OCI-M2 (cell line): ENCODE data around the gene RSPRY1.
"Not testable (repeated sequence)": the region's sequence is repeated elsewhere in the genome, so short reads cannot be mapped to it uniquely, and the experiment has no call there.

Experiments
- DNase-seq: peaks from one replicate; lab custom pipeline; 2025; ENCODE audit not compliant: unreplicated experiment; lab: John Stamatoyannopoulos, UW

RSPRY1 gene

GRCh38 chr16:57268804-57269800 lies 83.0 kb downstream of the RSPRY1 start:
- no peak for DNase-seq

DNA sequence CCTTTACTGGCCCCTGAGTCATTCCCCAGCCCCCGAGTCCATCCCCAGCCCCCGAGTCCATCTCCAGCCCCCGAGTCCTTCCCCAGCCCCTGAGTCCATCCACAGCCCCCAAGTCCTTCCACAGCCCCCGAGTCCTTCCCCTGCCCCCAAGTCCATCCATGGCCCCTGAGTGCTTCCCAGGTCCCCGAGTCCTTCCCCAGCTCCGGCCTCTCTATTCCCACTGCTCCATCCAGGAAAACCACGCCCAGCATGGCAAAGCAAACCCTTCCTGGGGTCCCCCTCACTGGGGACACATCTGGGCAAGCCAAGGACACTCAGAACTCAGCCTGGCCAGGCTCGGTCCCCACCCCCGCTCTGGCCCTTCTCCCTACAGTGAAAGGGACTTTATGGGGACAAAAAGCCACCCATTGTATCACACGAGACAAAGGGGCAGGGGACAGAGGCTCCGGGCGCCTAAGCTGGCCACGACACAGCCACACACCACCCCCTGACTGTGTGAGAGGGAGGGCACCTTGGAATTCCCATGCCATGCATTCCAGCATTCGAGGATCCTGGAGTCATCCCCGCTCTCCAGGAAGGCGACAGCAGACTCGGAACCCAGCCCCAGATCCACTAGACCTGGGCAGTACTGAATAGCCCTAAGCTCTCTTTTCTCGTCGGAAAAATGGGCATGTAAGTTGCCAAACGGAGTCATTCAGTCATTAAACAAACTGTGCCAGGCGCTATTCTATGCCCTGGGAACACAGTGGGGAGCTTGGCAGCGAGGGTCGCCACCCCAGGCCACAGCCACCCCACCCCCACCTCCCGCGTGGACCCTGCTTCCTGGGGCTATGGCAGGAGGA lies 84.3 kb downstream of the RSPRY1 start:
- no peak for DNase-seq

DNA sequence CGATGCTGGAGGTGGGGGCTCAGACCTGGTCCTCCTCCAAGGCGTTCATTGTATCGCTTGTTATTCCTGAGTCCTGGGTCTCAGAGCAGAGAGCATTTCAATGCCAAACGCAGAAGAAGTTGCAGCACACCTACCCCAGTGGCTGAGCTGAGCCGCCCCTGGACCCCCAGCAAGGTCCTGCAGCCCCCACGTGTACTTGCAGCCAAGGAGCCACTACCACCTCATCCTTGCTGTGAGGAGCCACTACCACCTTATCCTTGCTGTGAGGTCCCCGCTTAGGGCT lies 84.9 kb downstream of the RSPRY1 start:
- no peak for DNase-seq

- no peak for DNase-seq
Measured at GRCh38 chr16:57271867-57272495, 85.9 kb downstream of the RSPRY1 start.

DNA sequence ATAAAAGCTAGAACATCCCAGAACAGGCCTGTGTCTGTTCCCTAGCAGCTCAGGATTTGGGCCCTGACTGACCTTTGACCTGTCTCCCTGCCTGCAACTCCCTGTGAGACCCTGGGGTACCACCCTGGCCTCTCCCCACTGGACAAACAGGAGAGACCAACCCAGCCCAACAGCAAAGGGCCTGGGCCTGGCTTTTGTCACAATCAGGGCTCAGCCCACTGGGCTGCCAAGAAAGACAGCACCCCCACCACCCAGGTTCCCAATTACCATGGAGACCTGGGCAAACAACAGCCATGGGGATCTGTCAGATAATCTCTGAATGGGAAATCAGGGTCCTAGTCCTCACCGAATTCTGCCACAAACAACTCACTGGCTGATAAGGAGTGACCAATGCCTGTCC lies 87.2 kb downstream of the RSPRY1 start:
- DNase-seq, result no peak

- no peak for DNase-seq
Measured at GRCh38 chr16:57273826-57274225, 87.7 kb downstream of the RSPRY1 start.

- DNase-seq, result not testable (repeated sequence)
Measured at GRCh38 chr16:57275946-57276345, 89.8 kb downstream of the RSPRY1 start.

DNA sequence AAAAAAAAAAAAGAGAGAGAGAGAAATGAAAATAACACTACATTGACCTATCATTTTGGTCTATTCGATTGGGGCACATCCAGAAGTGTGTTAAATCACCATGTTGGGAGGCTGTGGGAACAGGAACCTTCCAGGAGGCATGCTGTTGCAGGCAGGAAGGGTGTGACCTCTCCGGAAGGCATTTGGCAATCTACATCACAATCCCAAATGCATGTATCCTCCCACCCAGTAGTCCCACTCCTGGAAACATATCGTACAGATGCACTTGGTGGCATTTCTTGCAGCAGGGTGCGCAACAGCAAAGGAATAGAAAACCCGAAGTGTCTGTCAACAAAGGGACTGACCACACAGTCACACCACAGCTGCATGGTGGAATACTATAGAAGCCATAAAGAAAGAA lies 90.5 kb downstream of the RSPRY1 start:
- no peak for DNase-seq

GRCh38 chr16:57277586-57277985 lies 91.5 kb downstream of the RSPRY1 start:
- DNase-seq, result no peak

DNA sequence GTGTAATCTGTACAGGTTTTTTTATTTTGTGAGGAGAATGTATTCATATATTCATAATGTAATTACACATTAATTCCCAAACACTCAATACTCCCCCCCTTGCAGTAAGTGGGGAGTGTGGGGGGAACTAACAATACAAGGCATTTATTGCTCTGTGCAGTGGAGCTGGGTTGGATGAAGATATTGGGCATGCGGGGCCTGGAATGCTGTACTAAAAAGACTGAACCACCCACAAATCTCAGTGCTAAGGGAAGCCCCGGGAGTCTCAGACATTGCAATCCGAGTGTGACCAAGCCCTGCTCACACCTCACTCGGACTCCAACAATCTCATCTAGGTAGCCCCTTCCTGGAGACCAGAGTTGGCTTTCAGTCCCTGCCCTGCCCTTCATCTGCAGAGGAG lies 92.4 kb downstream of the RSPRY1 start:
- DNase-seq, result no peak

DNA sequence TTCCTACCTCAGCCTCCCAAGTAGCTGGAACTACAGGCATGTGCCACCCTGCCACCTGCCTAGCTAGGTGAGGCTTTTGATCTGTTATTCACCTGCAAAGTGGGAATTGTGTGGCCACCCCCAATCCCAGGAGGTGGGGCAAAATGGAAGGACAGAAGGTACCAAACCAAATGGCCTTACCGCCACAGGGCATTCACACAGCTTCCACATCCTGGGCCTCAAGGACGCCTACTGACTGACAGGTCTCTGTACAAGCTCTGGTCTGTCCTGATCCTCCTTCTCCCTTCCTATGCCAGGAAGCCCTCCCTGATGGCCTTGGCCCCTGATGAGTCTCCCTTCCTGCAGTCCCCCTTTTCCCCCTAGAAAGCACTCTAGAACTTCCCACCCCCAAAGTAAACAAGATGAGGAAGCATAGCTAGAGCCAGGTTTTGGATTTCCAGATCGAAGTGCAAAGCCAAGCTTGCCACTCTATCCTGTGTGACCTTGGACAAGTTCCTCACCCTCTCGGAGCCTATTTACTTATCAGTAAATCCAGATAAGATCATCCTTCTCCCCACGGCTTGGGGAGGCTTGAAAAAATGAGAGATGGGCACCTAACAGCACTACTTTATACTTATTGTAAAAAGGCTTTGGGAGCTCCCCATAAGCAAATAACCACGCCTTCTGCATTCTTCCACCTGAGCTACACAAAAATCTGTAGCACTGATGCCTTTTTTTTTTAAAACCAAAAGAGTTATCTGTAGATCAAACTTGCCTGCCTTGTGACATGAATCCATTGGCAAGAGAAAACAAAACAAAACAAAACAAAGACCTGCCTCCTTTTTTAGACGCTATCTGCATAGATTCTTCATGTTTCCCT lies 93.9 kb downstream of the RSPRY1 start:
- DNase-seq, result no peak

GRCh38 chr16:57281791-57282190 lies 95.7 kb downstream of the RSPRY1 start:
- no peak for DNase-seq

DNA sequence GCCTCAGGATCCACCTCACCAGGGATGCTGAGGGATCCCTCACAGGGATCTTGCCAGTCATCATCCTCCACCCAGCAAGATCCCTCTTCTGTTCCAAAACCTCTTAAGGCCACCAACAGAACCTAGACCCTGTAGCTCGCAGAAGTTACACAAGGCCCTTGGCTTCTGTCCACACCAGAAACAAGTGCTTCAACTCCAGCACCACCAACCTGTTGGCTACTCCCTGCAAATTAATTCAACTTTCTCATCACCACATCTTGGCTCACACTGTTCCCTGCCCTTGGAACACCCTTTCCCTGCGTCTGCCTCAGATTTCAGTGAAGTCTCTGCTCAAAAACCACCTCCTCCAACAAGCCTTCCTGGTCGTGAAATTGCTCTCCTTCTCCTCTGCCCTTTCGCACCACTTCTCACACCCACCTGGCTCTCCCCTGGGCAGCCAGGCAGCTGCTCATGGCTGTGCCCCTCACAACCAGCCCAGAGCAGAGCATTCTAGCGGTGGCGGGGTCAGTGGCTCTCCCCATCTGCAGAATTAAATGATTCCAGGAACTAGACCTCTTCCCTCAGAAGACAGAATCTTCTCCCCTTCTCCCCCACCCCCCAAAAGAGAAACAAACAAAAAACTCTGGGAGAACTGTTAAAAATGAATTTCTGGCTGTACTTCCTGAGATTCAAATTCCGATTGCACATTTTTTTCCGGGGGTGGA lies 96.5 kb downstream of the RSPRY1 start:
- no peak for DNase-seq

DNA sequence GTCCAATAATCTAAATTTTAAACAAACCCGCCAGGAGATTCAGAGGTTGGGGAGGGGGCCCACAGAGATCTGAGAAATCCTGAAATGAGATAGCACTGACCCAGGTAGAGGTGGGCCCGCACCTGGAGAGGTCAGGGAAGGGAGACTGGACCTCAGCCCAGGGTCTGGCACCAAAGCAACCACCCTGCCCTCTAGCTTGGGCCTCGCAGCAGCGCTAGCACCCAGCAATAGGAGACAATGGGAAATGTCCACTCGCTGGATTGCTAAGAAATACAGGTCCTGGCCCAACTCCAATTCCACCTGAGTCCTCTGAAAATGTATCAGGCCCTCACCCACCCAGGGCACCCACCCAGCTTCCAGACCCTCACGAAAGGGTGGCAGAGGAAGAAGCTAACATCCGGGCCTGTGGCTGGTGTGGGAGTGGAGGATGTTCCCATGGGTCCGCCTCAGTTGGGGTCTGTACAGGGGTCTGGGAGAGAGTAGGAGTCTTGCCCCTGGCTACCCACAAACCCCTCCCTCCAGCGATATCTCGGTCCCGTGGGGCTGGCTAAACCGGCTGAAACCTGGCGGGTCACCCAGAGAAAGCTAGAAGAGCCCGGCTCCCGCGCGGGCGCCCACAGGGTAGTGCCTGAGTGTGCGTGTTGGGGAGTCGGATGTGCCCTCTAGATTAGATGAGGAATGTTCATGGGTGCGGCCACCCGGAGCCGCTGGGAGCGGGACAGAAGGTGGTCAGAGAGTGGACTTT lies 97.3 kb downstream of the RSPRY1 start:
- no peak for DNase-seq

GRCh38 chr16:57283959-57284208 lies 97.8 kb downstream of the RSPRY1 start:
- no peak for DNase-seq

DNA sequence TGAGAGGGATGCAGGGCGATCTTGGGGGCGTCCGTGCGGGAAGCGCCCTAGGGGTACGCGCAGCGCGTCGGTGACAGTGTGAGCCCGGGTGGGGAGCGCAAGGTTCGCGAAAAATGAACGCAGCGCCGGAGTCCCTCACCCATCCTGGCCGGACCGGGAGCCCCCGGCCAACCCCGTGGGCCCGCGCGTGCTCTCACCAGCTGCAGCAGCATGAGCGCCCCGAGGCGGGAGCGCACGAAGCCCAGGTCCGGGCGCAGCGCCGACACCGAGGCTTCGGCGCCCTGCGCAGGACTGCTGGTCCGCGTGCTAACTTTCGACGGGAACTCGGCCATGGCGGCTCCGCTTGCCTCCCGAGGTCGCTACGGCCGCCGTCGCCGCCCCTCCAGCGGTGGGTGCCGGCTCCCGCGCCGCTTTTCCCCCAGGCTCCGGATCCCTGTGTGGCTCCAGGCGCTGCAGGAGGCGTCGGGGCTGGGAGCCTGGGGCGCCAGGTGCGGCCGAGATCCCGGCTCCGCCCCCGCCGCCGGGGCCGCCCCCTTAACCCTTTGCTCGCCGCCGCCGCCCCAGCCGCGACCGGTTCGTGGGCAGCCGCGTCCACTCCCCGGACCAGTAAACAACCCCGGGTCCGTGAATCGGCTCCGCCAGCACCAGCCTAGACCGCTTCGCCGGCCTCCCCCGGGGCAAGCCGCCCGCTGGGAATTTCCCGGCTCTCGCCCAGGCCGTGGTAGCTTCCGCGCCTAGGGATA lies 98.3 kb downstream of the RSPRY1 start, which contains the start of gene PLLP:
PLLP (minus strand) TSS at position 464 of the 743 bp plus-strand sequence; CDS start at position 332, 132 bp downstream.
- DNase-seq, result no peak

GRCh38 chr16:57284952-57285363 lies 98.8 kb downstream of the RSPRY1 start:
- DNase-seq, result no peak

- DNase-seq, result no peak
Measured at GRCh38 chr16:57285379-57285778, 99.2 kb downstream of the RSPRY1 start.
